Fibroblast of lung (primary cell): ENCODE results near the gene PAK4.

Experiments used
- CTCF ChIP-seq, 2 donors: IDR thresholded peaks in 1 of 2; conservative IDR thresholded peaks in 1 of 2; 1 replicate in 1 of 2; 2 replicates in 1 of 2; pipeline ENCODE4 v1.5.1; 2011 to 2012; ENCODE audit warnings: low read length in 2 of 2, control low read depth in 1 of 2, inconsistent platforms in 1 of 2, low read depth in 1 of 2, mild to moderate bottlenecking in 1 of 2
- EZH2 ChIP-seq: IDR thresholded peaks from 2 replicates; pipeline ENCODE4 v1.5.1; 2012; ENCODE audit warnings: low read length, control low read depth, mild to moderate bottlenecking; ENCODE audit errors: missing control alignments

DNA sequence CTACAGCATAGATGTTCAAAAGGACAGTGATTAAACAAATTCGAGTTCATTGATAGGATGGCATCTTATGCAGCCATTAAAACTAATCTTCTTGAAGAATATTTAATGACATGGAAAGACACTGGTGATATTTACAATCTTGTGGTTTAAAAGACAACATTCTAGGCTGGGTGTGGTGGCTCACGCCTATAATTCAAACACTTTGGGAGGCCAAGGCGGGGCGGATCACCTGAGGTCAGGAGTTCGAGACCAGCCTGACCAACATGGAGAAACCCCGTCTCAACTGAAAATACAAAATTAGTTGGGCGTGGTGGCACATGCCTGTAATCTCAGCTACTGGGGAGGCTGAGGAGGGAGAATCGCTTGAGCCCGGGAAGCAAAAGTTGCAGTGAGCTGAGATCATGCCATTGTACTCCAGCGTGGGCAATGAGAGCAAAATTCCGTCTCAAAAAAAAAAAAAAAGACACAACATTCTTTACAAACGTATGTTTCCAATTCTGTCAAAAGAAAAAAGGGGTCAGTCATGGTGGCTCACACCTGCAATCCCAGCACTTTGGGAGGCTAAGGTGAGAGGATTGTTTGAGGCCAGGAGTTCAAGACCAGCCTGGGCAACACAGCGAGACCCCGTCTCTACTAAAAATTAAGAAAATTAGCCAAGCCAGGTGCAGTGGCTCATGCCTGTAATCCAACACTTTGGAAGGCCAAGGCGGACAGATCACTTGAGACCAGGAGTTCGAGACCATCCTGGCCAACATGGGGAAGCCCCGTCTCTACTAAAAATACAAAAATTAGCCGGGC, 2.5 kb upstream of the PAK4 start:
- TF ChIP-seq CTCF (conservative IDR thresholded peaks at IDR 0.05 in 1 of 2, IDR thresholded peaks at IDR 0.05 in 1 of 2; ENCODE audit: low read depth in 1 of 2, low read length in 2 of 2) (no peak), EZH2 (no peak)
